Peyer's patch (tissue), 4 donors: ENCODE data around the gene PRSS53.

Source experiments
- POLR2A ChIP-seq, 2 donors: fragments of 450-650 bp; IDR thresholded peaks; one replicate each; pipeline ENCODE4 v1.5.1; 2017; ENCODE audit warnings: antibody characterized with exemption in 2 of 2, mild to moderate bottlenecking in 2 of 2, moderate library complexity in 2 of 2
- TF ChIP-seq, protein P1 (sequence below), 6 experiments: fragments of 450-650 bp in 4 of 6; fragments of 200-600 bp in 2 of 6; sonication (generic) in 1 of 6; IDR thresholded peaks; one replicate each; pipeline ENCODE4 v1.5.1; 2017 to 2019; ENCODE audit warnings: antibody characterized with exemption in 6 of 6, mild to moderate bottlenecking in 3 of 6, moderate library complexity in 1 of 6

DNA sequence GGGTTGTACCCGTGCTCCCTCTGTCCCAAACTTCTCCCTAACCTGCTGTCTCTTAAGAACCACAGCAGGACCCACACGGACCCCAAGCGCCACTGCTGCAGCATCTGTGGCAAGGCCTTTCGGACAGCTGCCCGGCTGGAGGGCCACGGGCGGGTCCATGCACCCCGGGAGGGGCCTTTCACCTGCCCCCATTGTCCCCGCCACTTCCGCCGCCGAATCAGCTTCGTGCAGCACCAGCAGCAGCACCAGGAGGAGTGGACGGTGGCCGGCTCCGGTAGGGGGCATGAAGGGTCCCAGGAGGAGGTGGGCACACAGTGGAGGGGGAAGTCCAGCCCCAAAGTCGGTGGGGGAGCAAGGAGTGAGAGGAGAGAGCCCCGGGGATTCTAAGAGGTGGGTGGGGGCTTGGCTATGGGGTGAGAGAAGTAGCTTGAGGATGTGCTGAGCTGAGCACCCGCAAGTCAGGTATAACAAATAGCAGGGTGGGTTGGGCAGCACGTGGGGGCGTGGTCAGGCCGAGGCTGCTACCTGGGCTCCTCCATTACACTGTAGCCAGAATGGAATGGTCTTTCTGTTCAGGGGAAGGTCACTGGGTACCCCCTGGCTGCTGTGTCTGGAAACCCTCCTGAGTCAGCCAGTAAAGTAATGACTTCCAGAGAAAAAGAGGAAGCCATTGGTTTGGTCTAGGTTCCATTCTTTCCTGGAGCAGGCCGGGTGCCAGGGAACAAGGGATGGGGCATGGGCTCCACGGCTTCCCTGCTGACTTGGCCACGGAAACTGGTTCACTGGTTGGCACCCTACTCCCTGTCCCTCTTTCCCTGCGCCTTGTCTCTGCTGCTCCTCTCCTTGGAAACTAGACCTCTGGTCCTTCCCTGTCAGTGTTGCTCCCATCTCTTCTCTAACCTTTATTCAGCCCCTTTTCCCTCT is 7.1 kb downstream of the PRSS53 start:
- TF ChIP-seq, protein P1, sequence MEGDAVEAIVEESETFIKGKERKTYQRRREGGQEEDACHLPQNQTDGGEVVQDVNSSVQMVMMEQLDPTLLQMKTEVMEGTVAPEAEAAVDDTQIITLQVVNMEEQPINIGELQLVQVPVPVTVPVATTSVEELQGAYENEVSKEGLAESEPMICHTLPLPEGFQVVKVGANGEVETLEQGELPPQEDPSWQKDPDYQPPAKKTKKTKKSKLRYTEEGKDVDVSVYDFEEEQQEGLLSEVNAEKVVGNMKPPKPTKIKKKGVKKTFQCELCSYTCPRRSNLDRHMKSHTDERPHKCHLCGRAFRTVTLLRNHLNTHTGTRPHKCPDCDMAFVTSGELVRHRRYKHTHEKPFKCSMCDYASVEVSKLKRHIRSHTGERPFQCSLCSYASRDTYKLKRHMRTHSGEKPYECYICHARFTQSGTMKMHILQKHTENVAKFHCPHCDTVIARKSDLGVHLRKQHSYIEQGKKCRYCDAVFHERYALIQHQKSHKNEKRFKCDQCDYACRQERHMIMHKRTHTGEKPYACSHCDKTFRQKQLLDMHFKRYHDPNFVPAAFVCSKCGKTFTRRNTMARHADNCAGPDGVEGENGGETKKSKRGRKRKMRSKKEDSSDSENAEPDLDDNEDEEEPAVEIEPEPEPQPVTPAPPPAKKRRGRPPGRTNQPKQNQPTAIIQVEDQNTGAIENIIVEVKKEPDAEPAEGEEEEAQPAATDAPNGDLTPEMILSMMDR (IDR thresholded peaks at IDR 0.05) = no peak
- TF ChIP-seq POLR2A (IDR thresholded peaks at IDR 0.05) = no peak
